H1 (cell line): ENCODE data around the gene WEE1. TPM values are rescaled to one million over a fixed set of nuclear protein-coding genes. Genes with fewer than 3 reads are reported as not detected.

ENCODE experiments used
- ASH2L ChIP-seq: fragments of 200-600, 300-600 bp; sonication (generic); IDR thresholded peaks from one replicate; pipeline ENCODE4 v1.7.1; 2017; ENCODE audit warnings: low read length
- BRCA1 ChIP-seq: IDR thresholded peaks from 2 replicates; pipeline ENCODE4 v1.6.1; 2012; ENCODE audit warnings: low read depth, low read length, improper control_type of control experiment
- CBX8 ChIP-seq: fragments of 300-800, 300-1000 bp; sonication (generic); IDR thresholded peaks from 2 replicates; pipeline ENCODE4 v1.7.1; 2016; ENCODE audit warnings: low read depth, low read length, borderline replicate concordance
- RFX5 ChIP-seq: IDR thresholded peaks from 2 replicates; pipeline ENCODE4 v1.6.1; 2011; ENCODE audit warnings: low read depth, low read length, improper control_type of control experiment, borderline replicate concordance
- SIN3A ChIP-seq, 2 experiments: IDR thresholded peaks in 1 of 2; conservative IDR thresholded peaks in 1 of 2; 2 replicates each; pipeline ENCODE4 v1.6.1; 2011 to 2012; ENCODE audit warnings: low read length in 2 of 2, improper control_type of control experiment in 1 of 2, low read depth in 1 of 2, mild to moderate bottlenecking in 1 of 2
- polyA plus RNA-seq, 7 experiments: library from polyadenylated mRNA; depleted of rRNA in 3 of 7; stranded (reverse) in 5 of 7; unstranded in 2 of 7; fragments of >200 nt in 5 of 7; fragments of 200-250 nt in 2 of 7; gene quantifications; 1 replicate in 5 of 7; 2 replicates in 1 of 7; 4 replicates in 1 of 7; pipeline versions ENCODE4 v1.2.1 to v1.2.3, GENCODE V29; 2011 to 2013; ENCODE audit warnings: missing spikeins in 2 of 7, mixed read lengths in 2 of 7
- total RNA-seq: library from RNA; stranded (reverse); fragmentation: NEBNext Ultra II Directional; extraction: Animal tissue kit (Norgen Biotek cat#: 25700); gene quantifications from 2 replicates; pipeline ENCODE4 v1.2.1, GENCODE V29; 2021

WEE1 gene
- total and polyA plus RNA-seq, 2 of the 8 experiments (the other 6 are each of a cell fraction or from before 2014, with no cell fraction given): 40.8 to 120 TPM

GRCh38 chr11:9573052-9573774, at the start of gene WEE1 (continued):
- TF ChIP-seq RFX5: no peak
- TF ChIP-seq CBX8: no peak
- TF ChIP-seq ASH2L: peak; percentile 68
- peak; percentile 5 to 18; a peak in 1 of 4 replicates for TF ChIP-seq SIN3A (conservative IDR thresholded peaks at IDR 0.05 in 1 of 2, IDR thresholded peaks at IDR 0.05 in 1 of 2; ENCODE audit: low read depth in 1 of 2, low read length in 2 of 2)
- TF ChIP-seq BRCA1: no peak
